Measurements from ENCODE around the gene PCBP3.
"Not testable (repeated sequence)": the region's sequence is repeated elsewhere in the genome, so short reads cannot be mapped to it uniquely, and the experiment has no call there.

DNA sequence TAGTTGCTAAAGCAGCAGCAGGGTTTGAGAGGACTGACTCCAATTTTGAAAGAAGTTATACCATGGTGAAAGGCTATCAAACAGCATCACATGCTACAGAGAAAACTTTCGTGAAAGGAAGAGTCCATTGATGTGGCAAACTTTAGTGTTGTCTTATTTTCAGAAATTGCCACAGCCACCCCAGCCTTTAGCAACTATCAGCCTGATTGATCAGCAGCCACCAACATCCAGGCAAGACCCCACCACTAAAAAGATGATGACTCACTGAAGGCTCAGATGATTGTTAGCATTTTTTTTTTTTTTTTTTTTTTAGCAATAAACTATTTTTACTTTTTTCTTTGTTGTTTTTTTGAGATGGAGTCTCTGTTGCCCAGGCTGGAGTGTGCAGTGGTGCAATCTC, 35.3 kb downstream of the PCBP3 start:
- TF ChIP-seq, protein P1, sequence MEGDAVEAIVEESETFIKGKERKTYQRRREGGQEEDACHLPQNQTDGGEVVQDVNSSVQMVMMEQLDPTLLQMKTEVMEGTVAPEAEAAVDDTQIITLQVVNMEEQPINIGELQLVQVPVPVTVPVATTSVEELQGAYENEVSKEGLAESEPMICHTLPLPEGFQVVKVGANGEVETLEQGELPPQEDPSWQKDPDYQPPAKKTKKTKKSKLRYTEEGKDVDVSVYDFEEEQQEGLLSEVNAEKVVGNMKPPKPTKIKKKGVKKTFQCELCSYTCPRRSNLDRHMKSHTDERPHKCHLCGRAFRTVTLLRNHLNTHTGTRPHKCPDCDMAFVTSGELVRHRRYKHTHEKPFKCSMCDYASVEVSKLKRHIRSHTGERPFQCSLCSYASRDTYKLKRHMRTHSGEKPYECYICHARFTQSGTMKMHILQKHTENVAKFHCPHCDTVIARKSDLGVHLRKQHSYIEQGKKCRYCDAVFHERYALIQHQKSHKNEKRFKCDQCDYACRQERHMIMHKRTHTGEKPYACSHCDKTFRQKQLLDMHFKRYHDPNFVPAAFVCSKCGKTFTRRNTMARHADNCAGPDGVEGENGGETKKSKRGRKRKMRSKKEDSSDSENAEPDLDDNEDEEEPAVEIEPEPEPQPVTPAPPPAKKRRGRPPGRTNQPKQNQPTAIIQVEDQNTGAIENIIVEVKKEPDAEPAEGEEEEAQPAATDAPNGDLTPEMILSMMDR (IDR thresholded peaks at IDR 0.05 in 4 of 5, conservative IDR thresholded peaks at IDR 0.05 in 1 of 5), result not testable (repeated sequence)
- not testable (repeated sequence) for TF ChIP-seq POLR2A (IDR thresholded peaks at IDR 0.05)

Data from gastrocnemius medialis (tissue), 4 donors.